Liver (tissue), 9 donors: ENCODE results near the gene OSBP2. TPM values are rescaled to one million over a fixed set of nuclear protein-coding genes. Genes with fewer than 3 reads are reported as not detected.
A peak's percentile ranks its signal among the peaks of the same experiment; 100 is the strongest.

Experiments
- DNase-seq: peaks from one replicate; pipeline ENCODE4 v3.0.0-alpha.2; 2017; ENCODE audit warnings: low spot score
- H3K27ac ChIP-seq, 2 donors: one replicate each; pipeline ENCODE4 v1.7.0; 2013; ENCODE audit warnings: inconsistent platforms in 2 of 2, low read length in 2 of 2, control low read depth in 1 of 2, low read depth in 1 of 2, mild to moderate bottlenecking in 1 of 2
- H3K27me3 ChIP-seq, 4 donors: one replicate each; pipeline versions ENCODE4 v1.6.1 to v1.7.0; 2013; ENCODE audit warnings: low read length in 3 of 4, inconsistent platforms in 1 of 4, mild to moderate bottlenecking in 1 of 4, moderate library complexity in 1 of 4; ENCODE audit not compliant: control insufficient read depth in 4 of 4, insufficient read depth in 4 of 4
- H3K36me3 ChIP-seq, 4 donors: one replicate each; pipeline versions ENCODE4 v1.6.1 to v1.7.0; 2013; ENCODE audit warnings: low read length in 3 of 4, mild to moderate bottlenecking in 3 of 4, low read depth in 1 of 4, moderate library complexity in 1 of 4; ENCODE audit not compliant: control insufficient read depth in 4 of 4, insufficient read depth in 3 of 4
- H3K4me1 ChIP-seq, 4 donors: one replicate each; pipeline versions ENCODE4 v1.6.1 to v1.7.0; 2013; ENCODE audit warnings: low read length in 3 of 4, mild to moderate bottlenecking in 3 of 4, moderate library complexity in 1 of 4; ENCODE audit not compliant: control insufficient read depth in 4 of 4, insufficient read depth in 4 of 4
- H3K4me3 ChIP-seq, 3 donors: one replicate each; pipeline versions ENCODE4 v1.6.1 to v1.7.0; 2013; ENCODE audit warnings: low read length in 3 of 3, control low read depth in 1 of 3, low read depth in 1 of 3, mild to moderate bottlenecking in 1 of 3
- H3K9ac ChIP-seq, 2 donors: one replicate each; pipeline ENCODE4 v1.7.0; 2013; ENCODE audit warnings: low read length in 2 of 2, mild to moderate bottlenecking in 2 of 2, moderate library complexity in 2 of 2, control low read depth in 1 of 2, low read depth in 1 of 2
- H3K9me3 ChIP-seq, 4 donors: one replicate each; pipeline versions ENCODE4 v1.6.1 to v1.7.0; 2013; ENCODE audit warnings: low read length in 3 of 4; ENCODE audit not compliant: control insufficient read depth in 4 of 4
- EGR1 ChIP-seq, 2 donors: IDR thresholded peaks; 2 replicates each; pipeline ENCODE4 v1.6.1; 2016 to 2018; ENCODE audit warnings: antibody characterized with exemption in 2 of 2, low read depth in 2 of 2
- GABPA ChIP-seq, 2 donors: IDR thresholded peaks in 1 of 2; conservative IDR thresholded peaks in 1 of 2; 2 replicates each; pipeline ENCODE4 v1.6.1; 2016; ENCODE audit warnings: antibody characterized with exemption in 2 of 2, mild to moderate bottlenecking in 1 of 2, moderate library complexity in 1 of 2
- HNF4G ChIP-seq: IDR thresholded peaks from 2 replicates; pipeline ENCODE4 v1.6.1; 2016; ENCODE audit warnings: antibody characterized with exemption
- RAD21 ChIP-seq, 2 donors: IDR thresholded peaks; 2 replicates each; pipeline ENCODE4 v1.6.1; 2016; ENCODE audit warnings: antibody characterized with exemption in 2 of 2, mild to moderate bottlenecking in 2 of 2
- SP1 ChIP-seq: IDR thresholded peaks from 2 replicates; pipeline ENCODE4 v1.6.1; 2018; ENCODE audit warnings: antibody characterized with exemption, mild to moderate bottlenecking
- YY1 ChIP-seq: IDR thresholded peaks from 2 replicates; pipeline ENCODE4 v1.6.1; 2016; ENCODE audit warnings: antibody characterized with exemption, mild to moderate bottlenecking
- WGBS: extraction: QIAGEN DNeasy Blood & Tissue Kit; methylation state at CpG from one replicate; pipeline ENCODE4 v1.1.7; 2013; 5-methylcytosine and 5-hydroxymethylcytosine counted together
- polyA plus RNA-seq, 2 donors: library from polyadenylated mRNA; stranded (reverse) in 1 of 2; unstranded in 1 of 2; fragments of 200-250 nt in 1 of 2; fragments of >200 nt in 1 of 2; fragmentation: Nextera tagmentation in 1 of 2; extraction: Ambion mirVana in 1 of 2; gene quantifications; one replicate each; pipeline versions ENCODE4 v1.2.1 to v1.2.3, GENCODE V29; 2013 to 2015
- total RNA-seq, 2 donors: library from RNA; depleted of rRNA; stranded (reverse); fragments of >200 nt; gene quantifications; one replicate each; pipeline ENCODE4 v1.2.3, GENCODE V29; 2014
- TF ChIP-seq, protein P1 (sequence below): IDR thresholded peaks from 2 replicates; pipeline ENCODE4 v1.6.1; 2016; ENCODE audit warnings: antibody characterized with exemption
- TF ChIP-seq, protein P2 (sequence below): fragments of 150-350 bp; IDR thresholded peaks from 2 replicates; pipeline ENCODE4 v1.5.1; 2017; ENCODE audit warnings: improper control_type of control experiment, low read depth, low read length; ENCODE audit not compliant: missing input control
- TF ChIP-seq, protein P3 (sequence below): IDR thresholded peaks from 2 replicates; pipeline ENCODE4 v1.6.1; 2016; ENCODE audit warnings: antibody characterized with exemption
- TF ChIP-seq, protein P4 (sequence below): IDR thresholded peaks from 2 replicates; pipeline ENCODE4 v1.6.1; 2016; ENCODE audit warnings: antibody characterized with exemption, mild to moderate bottlenecking
- donor health status: healthy.
- donor health status: healthy.
- donor health status: healthy.
- donor health status: healthy.
- donor health status: healthy.

Gene OSBP2
- total and polyA plus RNA-seq, 4 donors, result 0.43 to 192 (median 0.86) TPM

DNA sequence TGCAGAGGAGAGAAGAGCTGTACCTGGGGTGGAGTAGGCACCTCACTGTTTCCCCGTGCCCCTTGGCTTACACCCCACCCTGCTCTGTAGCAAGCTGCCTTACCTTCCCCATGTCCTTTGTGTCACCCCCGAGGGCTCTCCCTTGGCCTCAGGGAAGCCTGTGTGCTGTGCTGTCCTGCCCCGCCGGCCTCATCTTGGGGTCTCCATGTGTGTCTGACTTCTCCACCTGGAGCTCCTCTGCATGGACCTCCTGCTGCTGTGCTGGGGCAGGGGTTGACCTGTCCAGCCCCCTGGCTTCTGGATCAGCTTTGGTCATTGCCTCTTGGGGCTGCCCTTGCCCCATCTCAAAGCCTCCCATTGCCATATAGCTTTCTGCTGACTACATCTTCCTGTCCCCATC is 59.8 kb downstream of the OSBP2 start:
- peaks cover 0 to 2% (median 0%) of the 10 kb centered on the region in 4 donors for H3K27me3 ChIP-seq
- DNase-seq, result no peak
- no peak overlapping the region for H3K27ac ChIP-seq
- 98% methylated on average over 4 of the region's 4 CpGs for WGBS
- H3K9me3 ChIP-seq, result no peaks in the 10 kb centered on the region
- TF ChIP-seq SP1 (no peak), GABPA (IDR thresholded peaks at IDR 0.05 in 1 of 2, conservative IDR thresholded peaks at IDR 0.05 in 1 of 2) (no peak), EGR1 (IDR thresholded peaks at IDR 0.05; ENCODE audit: low read depth in 2 of 2) (no peak), HNF4G (no peak)
- TF ChIP-seq, protein P1, sequence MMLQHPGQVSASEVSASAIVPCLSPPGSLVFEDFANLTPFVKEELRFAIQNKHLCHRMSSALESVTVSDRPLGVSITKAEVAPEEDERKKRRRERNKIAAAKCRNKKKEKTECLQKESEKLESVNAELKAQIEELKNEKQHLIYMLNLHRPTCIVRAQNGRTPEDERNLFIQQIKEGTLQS, result no peak
- TF ChIP-seq, protein P2, sequence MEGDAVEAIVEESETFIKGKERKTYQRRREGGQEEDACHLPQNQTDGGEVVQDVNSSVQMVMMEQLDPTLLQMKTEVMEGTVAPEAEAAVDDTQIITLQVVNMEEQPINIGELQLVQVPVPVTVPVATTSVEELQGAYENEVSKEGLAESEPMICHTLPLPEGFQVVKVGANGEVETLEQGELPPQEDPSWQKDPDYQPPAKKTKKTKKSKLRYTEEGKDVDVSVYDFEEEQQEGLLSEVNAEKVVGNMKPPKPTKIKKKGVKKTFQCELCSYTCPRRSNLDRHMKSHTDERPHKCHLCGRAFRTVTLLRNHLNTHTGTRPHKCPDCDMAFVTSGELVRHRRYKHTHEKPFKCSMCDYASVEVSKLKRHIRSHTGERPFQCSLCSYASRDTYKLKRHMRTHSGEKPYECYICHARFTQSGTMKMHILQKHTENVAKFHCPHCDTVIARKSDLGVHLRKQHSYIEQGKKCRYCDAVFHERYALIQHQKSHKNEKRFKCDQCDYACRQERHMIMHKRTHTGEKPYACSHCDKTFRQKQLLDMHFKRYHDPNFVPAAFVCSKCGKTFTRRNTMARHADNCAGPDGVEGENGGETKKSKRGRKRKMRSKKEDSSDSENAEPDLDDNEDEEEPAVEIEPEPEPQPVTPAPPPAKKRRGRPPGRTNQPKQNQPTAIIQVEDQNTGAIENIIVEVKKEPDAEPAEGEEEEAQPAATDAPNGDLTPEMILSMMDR, result no peak
- TF ChIP-seq, protein P3, sequence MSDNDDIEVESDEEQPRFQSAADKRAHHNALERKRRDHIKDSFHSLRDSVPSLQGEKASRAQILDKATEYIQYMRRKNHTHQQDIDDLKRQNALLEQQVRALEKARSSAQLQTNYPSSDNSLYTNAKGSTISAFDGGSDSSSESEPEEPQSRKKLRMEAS, result no peak
- TF ChIP-seq, protein P4, sequence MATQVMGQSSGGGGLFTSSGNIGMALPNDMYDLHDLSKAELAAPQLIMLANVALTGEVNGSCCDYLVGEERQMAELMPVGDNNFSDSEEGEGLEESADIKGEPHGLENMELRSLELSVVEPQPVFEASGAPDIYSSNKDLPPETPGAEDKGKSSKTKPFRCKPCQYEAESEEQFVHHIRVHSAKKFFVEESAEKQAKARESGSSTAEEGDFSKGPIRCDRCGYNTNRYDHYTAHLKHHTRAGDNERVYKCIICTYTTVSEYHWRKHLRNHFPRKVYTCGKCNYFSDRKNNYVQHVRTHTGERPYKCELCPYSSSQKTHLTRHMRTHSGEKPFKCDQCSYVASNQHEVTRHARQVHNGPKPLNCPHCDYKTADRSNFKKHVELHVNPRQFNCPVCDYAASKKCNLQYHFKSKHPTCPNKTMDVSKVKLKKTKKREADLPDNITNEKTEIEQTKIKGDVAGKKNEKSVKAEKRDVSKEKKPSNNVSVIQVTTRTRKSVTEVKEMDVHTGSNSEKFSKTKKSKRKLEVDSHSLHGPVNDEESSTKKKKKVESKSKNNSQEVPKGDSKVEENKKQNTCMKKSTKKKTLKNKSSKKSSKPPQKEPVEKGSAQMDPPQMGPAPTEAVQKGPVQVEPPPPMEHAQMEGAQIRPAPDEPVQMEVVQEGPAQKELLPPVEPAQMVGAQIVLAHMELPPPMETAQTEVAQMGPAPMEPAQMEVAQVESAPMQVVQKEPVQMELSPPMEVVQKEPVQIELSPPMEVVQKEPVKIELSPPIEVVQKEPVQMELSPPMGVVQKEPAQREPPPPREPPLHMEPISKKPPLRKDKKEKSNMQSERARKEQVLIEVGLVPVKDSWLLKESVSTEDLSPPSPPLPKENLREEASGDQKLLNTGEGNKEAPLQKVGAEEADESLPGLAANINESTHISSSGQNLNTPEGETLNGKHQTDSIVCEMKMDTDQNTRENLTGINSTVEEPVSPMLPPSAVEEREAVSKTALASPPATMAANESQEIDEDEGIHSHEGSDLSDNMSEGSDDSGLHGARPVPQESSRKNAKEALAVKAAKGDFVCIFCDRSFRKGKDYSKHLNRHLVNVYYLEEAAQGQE, result no peak
- no peak overlapping the region for H3K4me3 ChIP-seq
- H3K9ac ChIP-seq, result no peak overlapping the region
- H3K4me1 ChIP-seq, result no peaks in the 10 kb centered on the region
- H3K36me3 ChIP-seq, result no peaks in the 10 kb centered on the region

DNA sequence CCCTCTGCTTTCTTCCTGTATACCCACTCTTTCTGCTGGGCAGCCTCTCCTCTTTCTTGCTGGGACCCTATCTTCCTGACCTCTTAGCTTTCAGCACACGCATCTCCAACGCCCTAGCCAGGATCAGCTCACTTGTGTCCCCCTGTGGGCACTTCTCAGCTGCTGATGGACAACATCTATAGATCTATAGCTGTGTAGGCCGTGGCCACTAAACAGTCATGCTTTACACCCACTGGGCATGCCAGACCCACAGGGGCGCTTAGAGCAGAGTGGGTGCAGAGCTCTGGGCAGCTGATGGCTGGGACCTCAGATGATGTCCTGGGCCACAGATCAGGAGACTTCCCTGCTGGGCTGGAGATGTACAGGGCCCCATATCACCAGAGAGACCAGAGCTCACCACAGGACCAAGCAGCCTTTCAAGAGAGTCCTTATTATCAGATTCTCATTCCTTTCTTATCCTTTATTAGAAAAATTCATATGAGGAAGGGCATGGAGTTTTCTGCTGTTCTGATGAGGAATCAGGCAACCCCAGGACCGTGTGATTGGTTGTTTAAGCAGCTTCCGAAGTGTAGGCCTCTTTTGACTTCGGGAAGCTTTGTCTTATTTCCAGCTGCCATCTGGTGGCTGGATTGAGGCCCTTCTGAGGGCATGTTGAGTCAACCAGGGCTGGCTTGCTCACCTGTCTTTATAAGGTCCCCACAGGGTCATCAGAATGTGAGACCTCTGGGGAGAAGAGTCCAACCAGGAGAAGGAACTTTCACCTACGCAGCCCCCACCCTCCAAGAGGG is 60.5 kb downstream of the OSBP2 start:
- peak; percentile 52 for DNase-seq
- WGBS, result 59% methylated on average over 8 of the region's 8 CpGs

More for the DNA sequence above, 60.5 kb downstream of the OSBP2 start:
- no peaks in the 10 kb centered on the region for H3K4me1 ChIP-seq
- no peak overlapping the region for H3K4me3 ChIP-seq
- no peaks in the 10 kb centered on the region for H3K36me3 ChIP-seq
- TF ChIP-seq RAD21 (IDR thresholded peaks at IDR 0.05) (peak; percentile 88 to 90), YY1 (no peak)
- TF ChIP-seq, protein P2, result peak; percentile 69
- H3K9ac ChIP-seq, result no peak overlapping the region
- no peaks in the 10 kb centered on the region for H3K9me3 ChIP-seq
- H3K27me3 ChIP-seq, result peaks cover 0 to 2% (median 0%) of the 10 kb centered on the region in 4 donors
- no peak overlapping the region for H3K27ac ChIP-seq
